Suprapubic skin (tissue), 4 donors: ENCODE data around the gene PREPL.

Experiments
- CTCF ChIP-seq, 2 donors: fragments of 200-600 bp in 1 of 2; fragments of 450-650 bp in 1 of 2; sonication (generic) in 1 of 2; IDR thresholded peaks; one replicate each; pipeline ENCODE4 v1.5.1; 2016 to 2019; ENCODE audit warnings: antibody characterized with exemption in 2 of 2, mild to moderate bottlenecking in 1 of 2, moderate library complexity in 1 of 2
- EP300 ChIP-seq: sonication (generic); formaldehyde crosslinking; IDR thresholded peaks from one replicate; pipeline ENCODE4 v1.6.1; 2017; ENCODE audit warnings: antibody characterized with exemption
- POLR2A ChIP-seq, 2 donors: fragments of 450-650 bp; IDR thresholded peaks; one replicate each; pipeline ENCODE4 v1.6.1; 2017; ENCODE audit warnings: antibody characterized with exemption in 2 of 2, mild to moderate bottlenecking in 2 of 2, moderate library complexity in 2 of 2
- POLR2AphosphoS5 ChIP-seq, 3 donors: sonication (generic); formaldehyde crosslinking; IDR thresholded peaks; one replicate each; pipeline ENCODE4 v1.6.1; 2017; ENCODE audit warnings: antibody characterized with exemption in 3 of 3

- no peak for TF ChIP-seq CTCF (IDR thresholded peaks at IDR 0.05)
- no peak for TF ChIP-seq POLR2AphosphoS5 (IDR thresholded peaks at IDR 0.05)
- no peak for TF ChIP-seq EP300
- no peak for TF ChIP-seq POLR2A (IDR thresholded peaks at IDR 0.05)
Measured at GRCh38 chr2:44286119-44286883, 75.0 kb downstream of the PREPL start.
